ENCODE data around the gene ACTR3.

GRCh38 chr2:113920996-113921395 lies 31.1 kb downstream of the ACTR3 start:
- TF ChIP-seq CTCF (IDR thresholded peaks at IDR 0.05; ENCODE audit: control extremely low read depth in 1 of 3, insufficient read depth in 1 of 3, low read depth in 1 of 3, low read length in 3 of 3) = no peak
- TF ChIP-seq, protein P1, sequence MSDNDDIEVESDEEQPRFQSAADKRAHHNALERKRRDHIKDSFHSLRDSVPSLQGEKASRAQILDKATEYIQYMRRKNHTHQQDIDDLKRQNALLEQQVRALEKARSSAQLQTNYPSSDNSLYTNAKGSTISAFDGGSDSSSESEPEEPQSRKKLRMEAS (IDR thresholded peaks at IDR 0.05) = no peak
